HG03521 (cell line): ENCODE data around the gene CAPN8.
A peak's percentile ranks its signal among the peaks of the same experiment; 100 is the strongest.

Experiments
- ATAC-seq: cut with Tn5 transposase; IDR thresholded peaks from one replicate; pipeline ENCODE4 v1.9.1; 2021; ENCODE audit warnings: mild to moderate bottlenecking, moderate library complexity; ENCODE audit not compliant: unreplicated experiment

The CAPN8 gene

DNA sequence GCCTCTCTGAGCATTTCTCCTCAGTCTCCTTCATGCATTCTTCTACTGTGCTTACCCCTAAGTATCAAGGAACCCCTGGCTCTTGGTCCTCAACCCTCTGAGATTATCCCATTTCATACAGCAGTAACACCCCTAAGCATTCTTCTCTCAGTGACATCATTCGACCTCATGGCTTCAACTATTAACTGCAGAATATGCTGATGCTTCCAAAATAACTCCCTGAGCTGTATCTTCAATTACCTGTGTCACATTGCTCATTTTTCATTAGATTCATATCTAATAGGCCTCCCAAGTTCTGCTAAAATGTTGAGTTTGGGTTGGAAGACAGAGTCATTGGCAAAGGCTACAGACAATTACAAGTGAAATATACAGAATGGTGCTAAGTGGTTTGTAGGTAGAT lies 7.5 kb downstream of the CAPN8 start:
- no peak for ATAC-seq

DNA sequence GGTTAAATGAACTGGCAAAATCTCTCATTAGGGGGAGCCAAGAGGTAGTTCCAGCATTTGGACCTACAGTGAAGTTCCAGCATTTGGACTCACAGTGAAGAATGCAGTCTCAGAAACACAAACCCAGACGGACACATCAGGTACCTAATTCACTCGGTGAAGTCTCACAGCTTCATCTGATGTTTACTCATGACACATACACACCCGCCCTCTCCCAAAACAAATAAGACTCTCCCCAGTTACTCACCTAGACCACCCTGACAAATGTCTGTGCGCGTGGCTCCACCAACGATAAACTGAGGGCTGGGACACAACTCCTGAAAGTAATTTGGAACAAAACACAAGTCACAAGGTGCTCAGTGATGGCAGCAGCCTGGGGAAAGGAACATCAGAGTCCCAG lies 11.4 kb downstream of the CAPN8 start:
- ATAC-seq = no peak

DNA sequence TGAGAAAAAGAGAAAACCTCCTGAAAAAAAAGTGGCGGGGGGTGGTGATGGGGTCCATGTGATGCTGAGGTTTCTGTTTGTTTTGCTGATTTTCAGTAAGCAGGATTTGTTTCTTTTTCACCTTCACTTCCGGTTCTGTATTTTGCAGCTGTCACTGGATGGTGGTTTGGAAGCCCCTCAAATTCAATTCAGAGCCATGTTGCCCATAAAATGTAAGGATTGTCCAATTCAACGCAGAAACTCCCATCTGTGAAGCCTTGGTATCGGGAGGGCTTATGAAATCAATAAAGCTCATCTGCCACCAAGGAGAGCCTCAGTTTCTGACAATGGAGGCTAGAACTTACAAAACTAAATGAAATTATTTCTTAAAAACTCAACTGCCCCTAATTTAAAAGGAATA lies 12.1 kb downstream of the CAPN8 start:
- ATAC-seq = no peak

DNA sequence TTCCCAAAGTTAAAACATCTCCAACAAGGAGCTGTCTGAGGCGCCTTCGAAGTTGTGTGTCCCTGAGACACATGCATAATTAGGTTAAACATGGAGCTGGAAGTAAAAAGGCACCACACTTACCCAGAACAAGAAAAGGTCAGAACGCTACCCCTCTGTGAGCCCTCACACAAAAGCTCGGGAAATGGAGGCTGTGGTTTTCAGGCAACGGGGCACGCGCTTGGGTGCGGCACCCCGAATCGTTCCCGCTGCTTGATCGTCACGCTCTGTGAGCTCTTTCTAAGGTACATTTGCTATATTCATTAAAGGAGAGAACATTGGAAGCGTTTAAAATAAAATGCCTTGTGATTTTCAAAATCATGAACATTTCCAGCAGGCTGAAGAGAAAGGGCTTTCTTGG lies 12.5 kb downstream of the CAPN8 start:
- ATAC-seq = no peak

DNA sequence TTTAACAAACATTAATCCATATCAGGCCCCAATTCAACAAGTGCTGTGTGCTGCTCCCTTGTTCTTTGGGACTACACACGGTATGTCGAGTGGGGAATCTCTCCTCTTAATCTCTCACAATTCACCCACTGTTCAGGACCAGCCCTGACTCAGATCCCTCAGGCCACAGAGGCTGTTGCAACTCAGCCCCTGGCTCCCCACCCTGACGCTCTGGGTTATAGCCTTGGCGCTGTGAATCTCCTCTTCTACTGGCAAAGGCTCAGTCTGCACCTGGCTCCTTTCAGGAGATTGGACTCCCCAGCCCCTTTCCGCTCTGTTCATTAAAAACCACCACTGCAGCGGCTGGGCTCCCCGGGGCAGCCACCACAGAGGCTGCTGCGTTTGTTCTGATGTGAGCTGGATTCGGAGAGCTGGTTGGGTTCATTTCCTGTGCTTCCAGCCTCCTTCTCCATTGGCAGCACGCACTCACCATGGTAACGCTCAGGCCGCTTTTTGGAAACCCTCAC lies 13.0 kb downstream of the CAPN8 start:
- no peak for ATAC-seq

DNA sequence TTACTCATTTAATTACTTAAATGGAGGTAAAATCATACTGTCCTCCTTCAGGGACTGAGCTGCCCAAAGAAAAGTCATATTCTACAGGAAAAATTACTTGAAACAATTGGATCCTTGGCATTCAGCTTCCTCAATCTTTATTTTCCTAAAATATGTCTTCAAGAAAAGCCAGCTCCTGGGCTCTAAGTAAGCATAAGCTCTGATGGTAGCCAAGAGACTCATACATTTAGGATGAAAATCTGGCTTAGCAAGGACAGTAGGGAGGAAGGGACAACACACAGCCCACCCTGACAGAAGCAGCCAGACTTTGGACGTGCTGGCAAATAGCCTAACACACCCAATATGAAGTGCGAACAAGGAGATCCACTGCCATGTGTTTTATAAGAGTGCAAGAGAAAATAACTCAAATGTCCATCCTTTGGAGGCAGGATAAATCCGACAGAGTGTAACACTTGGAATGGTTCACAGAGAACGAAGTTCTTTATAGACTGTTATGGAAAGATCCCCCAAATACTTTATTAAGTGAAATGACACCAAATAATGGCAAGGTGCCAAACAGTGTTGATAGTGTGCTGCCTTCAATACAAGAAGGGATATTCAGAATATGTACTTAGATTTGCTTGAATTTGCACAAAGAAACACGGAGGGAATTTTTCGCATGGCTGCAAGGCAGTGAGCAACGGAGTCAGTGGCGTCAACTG lies 14.1 kb downstream of the CAPN8 start:
- ATAC-seq = no peak

DNA sequence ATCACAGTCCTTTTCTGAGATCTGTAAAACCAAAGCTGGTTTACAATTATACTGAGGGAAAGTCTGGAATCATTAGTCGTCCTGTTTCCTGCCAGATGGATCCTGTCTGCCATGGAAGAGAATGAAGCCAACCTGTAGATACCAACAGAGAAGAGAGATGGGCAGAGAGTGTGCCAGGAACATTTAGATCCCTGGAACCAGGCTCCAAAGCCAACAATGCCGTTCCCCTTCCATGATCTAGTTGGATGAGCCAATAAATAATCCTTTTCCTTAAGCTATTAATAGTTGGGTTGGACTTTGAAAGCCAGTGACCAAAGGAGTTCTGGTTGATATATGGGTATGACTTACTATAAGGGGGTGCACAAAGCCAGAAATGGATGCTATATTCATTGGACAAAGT lies 15.0 kb downstream of the CAPN8 start:
- no peak for ATAC-seq

DNA sequence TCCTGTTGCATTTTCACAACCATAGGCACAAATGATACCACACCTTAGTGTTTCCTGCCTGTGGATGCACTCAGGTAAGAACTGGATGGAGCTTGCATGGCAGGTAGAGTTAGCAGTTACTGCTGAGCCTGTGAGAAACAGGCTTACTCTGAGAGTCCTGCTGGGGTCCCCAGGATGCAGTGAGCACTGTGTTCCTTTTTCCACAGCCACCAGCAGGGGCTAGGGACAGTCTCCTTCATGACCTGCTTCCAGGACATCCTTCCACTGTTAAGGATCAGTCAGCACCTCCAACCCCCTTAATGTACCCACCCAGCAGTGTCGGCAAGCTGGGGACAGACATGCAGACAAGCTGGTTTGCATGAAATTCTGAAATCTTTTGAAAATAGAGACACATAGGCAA lies 16.3 kb downstream of the CAPN8 start:
- no peak for ATAC-seq

DNA sequence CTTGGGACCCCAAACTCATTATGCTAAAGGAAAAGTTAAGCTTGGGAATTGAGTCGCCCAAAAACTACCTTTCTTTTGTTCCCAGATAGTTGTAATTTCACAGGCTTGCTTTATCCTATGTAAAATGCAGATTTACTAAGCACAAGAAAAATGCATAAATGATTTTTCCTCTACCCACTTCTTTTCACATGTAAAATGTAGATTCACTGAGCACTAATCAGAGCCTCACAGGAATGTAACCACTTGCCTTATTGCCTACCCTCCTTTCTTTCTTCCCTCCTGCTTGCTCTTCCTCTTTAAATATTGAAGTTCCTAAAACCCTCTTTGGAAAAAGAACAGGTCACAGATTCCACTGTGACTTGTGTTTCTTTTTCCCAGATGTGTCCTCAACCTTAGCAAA lies 18.3 kb downstream of the CAPN8 start:
- no peak for ATAC-seq

DNA sequence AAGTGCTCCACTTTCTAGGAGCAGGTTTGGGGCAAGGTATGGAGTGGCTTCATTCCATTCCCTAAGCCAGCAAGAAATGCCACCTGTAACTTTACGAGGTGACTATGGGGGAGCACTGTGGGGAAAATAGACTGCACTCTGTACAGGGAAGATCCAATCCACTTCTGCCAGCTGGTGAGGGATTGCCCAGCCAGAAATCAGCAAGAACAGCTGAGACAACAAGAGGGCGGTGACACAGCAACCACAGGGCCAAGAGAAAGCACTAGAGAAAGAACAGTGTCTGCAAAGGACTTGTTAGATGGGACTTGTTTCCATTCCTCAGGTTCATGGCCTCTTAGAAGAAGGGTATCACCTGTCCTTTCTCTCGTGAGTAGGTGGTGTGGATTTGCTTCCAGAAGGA lies 19.6 kb downstream of the CAPN8 start:
- no peak for ATAC-seq

DNA sequence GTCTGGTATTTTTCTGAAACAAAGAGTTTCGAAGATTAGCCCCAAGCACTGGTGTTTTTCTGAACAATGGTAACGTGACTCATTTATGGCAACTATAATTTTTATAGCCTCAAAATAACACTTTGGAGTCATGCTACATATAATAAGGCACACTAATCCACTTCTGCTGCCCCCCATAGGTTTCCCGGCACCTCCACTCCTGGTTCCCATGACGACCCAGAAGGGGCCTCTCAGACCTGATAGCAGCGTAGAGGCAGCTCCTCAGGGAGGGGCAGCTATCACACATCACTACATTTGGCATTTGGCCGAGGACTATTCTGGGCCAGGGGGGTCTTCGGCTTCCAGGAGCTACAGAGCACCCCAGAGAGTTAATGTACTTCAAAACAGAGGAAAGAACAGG lies 23.3 kb downstream of the CAPN8 start:
- ATAC-seq = no peak

DNA sequence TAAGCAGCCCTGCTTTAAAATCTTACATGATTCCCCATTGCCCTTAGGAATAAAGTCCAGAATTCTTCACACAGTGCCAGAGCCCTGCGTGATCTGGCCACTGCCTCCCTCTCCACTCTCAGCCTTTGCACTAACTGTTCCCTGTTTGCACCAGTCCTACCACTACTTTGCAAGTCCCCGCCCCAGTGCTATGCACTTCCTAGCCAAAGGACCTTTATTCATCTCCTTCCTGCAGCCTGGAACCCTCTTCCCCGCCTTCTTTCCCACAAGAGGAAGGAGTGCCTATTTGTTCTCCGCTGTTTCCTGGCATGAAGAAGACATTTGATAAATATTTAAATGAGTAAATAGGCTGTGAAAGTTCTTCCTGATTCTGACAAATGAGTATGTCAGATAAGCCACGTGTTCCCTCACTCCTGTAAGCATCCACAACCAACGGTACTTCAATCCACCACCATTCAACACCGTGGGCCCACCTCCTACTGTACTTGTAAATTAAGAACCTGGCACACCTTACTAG lies 23.9 kb downstream of the CAPN8 start:
- no peak for ATAC-seq

DNA sequence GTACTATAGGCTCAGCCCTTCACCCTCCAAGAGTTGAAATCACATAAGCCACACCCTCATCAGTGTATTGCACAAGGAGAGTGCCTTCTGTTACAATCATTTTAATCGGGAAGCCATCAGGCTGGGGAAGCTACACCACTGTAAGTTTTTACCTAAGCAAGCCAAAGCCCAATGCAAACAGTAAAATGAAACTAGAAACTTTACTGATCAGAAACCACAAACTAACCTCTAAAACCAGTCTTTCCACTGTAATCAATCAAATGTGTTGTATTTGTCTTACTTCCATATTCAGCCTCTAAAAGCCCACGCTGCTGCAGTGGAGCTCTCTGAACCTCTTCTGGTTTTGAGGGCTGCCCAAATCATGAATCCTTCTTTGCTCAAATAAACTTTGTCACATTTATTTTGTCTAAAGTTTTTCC lies 26.2 kb downstream of the CAPN8 start:
- no peak for ATAC-seq

DNA sequence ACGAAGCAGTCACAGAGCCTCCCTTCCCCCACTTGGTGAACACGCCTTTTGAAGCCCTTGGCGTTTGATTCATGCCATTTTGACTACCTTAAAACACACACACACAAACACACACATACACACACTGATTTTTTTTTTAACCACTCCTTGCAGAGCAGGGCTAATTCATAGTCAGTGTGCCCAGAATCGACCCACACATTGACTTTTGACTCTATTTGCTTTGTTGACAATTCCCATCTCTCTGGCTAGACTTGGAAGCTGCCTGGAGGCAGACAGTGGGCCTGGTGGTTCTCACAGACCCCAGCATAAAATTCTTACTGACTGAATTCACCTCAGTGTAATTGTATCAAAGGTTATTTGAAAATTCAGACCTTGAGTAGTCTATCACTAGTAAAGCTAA lies 30.3 kb downstream of the CAPN8 start:
- no peak for ATAC-seq

DNA sequence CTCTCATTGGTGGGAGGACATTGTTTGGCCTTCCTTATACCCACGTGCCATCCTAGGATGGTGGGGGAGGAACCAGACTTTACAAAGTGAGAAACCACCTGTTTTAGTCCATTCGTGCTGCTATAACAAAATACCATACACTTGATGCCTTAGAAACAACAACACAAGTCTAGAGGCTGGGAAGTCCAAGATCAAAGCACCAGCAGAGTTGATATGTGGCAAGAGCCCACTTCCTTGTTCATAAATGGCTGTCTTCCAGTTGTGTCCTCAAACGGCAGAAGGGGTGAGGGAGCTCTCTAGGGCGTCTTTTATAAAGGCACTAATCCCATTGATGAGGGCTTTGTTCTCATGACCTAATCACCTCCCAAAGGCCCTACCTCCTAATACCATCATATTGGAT lies 31.1 kb downstream of the CAPN8 start:
- ATAC-seq = no peak

DNA sequence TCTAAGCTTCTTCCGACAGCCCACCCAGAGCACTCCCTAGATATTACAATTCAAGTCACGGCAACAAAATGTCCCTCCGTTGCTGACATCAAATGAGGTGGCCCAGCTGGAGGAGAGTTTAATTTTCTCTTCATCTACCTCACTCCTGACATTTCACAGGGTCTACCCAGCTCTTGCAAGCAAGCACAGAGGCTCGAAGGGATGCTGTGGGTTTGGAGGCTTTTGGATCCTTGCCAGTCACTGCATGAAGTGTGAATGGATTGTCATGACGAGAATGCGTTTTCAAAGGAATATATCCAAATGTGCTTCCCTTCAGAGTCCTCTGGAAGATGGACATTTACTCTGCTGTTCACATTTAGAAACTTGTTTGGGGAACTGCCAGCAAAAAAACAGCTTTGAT lies 33.5 kb downstream of the CAPN8 start:
- no peak for ATAC-seq

DNA sequence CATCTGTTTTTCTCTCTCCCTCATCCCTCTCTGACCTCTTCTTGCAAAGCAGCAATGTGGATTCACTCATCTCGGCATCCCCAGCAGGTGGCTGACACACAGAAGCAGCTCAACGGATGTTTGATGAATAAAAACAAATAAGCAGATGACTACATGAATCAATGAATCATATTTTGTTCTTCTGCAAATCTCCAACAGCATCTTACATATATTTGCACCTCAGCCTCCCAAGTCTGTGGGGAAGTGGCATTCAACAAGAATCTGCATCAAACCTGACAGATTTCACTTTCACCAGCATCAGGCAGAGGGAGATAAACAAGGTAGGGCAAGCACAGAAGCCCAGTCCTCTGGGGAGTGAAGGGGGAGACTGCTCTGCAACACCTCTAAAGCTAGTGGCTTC lies 34.0 kb downstream of the CAPN8 start:
- ATAC-seq = no peak

DNA sequence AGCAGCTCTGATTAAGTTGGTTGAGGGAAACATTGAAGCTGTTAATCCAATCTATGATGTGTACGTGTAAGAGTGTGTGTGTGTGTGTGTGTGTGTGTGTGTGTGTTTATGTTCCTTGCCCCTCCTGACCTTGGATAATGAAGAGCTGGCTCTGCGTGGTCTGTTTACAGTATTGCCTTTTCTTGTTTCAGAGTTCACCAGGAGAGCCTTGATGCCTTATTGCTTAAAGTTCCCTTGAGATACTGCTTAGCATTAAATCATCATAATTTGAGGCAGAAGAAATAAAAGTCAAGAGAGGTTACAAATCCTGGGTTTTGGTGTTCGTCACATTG lies 36.4 kb downstream of the CAPN8 start:
- no peak for ATAC-seq

DNA sequence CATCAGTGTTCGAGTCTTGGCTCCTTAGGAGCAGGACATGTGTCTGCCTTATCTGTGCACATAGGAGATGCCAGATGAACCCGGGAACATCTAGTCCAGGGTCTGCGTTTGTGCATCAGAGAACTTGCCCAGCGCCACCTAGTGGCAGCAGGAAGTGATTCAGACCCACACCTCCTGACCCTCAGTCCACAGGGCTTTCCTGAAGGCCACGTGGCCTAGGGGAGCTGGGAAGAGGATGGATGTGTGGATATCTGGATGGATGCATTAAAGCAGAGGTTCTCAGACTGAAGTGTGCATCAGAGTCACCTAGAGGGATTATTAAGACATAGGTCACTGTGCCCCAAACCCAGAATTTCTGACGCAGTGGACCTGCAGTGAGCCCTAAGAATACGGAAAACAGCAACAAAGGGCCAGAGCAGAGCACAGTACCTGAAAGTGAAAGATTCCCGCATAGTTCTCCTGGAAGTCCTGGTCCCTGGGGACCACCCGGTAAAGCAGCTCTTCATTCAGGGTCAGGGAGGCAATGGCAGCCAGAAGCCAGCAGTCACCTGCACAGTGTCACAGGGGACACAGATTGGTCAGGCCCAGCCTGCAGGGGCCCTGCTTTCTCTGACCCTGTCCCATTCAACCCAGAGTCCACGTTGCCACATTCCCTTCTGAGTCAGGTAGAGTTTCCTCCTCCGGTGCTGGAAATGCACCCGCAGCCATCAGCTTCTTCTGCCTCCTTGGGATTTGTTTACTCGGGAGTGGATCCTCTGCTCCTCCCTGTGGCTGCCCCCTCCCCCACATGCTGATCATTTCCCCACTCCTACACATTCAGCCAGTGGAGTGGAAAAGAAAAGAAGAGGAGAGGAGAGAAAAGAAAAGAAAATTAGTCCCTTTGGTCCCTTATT lies 37.0 kb downstream of the CAPN8 start:
- ATAC-seq = no peak

DNA sequence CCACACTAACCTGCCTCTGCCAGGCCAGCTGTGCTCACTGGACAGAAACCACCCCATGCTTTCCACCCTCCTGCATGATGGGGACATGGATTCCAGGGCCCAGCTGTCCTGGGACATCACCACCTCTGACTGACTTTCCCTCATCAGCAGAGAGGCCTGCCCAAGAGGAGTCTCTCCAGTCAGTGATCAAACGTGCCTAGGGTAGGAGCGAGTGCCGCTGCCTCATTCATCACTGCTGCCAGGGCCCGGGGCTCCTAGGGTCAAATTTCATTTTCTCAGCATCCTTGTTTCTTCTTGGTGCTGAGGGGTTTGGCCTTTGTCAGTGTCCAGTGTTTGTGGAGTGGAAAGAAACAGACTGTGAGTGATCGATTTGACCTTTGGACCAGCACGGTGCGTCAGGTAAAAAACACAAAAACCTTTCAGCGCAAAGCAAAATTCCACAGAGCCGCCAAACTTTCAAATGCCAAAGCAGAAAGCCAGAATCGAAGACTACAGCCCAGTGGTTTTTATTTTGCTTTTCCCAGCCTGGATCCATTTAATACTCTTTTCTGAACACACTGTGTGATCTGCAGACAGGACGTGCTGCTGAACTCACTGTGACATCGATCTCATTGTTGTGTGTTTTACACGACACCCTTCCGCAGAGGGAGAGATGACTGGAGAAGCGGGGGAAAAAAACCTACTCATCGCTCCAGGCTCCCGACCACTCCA lies 43.2 kb downstream of the CAPN8 start:
- no peak for ATAC-seq

DNA sequence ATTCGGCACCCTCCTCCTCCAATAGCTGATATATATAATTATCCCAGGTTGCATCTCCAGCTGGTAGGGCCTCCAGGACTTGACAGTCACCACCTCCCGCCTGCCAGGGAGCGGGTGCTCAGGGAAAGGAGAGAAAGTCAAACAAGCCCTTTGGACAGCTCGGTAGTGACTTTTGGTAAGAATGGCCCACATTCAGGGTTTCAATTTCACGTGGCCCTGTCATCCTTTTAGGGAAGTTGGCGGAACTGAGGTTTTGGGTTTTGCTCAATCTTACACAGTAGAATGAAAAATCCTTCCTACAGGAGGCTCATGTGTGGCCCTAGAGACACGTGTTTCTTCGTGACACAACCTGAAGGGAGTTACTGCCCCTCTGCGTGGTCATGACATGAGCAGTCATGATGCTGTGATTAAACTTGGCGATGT lies 44.2 kb downstream of the CAPN8 start:
- ATAC-seq = peak; percentile 81
